HepG2 (cell line): Measurements from ENCODE around the gene LTK. TPM values are rescaled to one million over a fixed set of nuclear protein-coding genes. Genes with fewer than 3 reads are reported as not detected.
A peak's percentile ranks its signal among the peaks of the same experiment; 100 is the strongest.

ENCODE experiments used
- ARNTL ChIP-seq: sonication (generic); formaldehyde crosslinking; IDR thresholded peaks from 2 replicates; pipeline ENCODE4 v1.4.0; 2020; ENCODE audit warnings: mild to moderate bottlenecking, missing genetic modification reagents
- ATRX ChIP-seq: sonication (generic); formaldehyde crosslinking; IDR thresholded peaks from 2 replicates; pipeline ENCODE4 v1.4.0; 2020; ENCODE audit warnings: missing genetic modification reagents, borderline replicate concordance
- CSRNP2 ChIP-seq: sonication (generic); formaldehyde crosslinking; conservative IDR thresholded peaks from 2 replicates; pipeline ENCODE4 v1.8.0; 2022; ENCODE audit warnings: low read depth, missing genetic modification reagents
- GRHL1 ChIP-seq: sonication (generic); formaldehyde crosslinking; conservative IDR thresholded peaks from 2 replicates; pipeline ENCODE4 v1.8.0; 2022; ENCODE audit warnings: missing genetic modification reagents
- HMGA1 ChIP-seq: sonication (generic); formaldehyde crosslinking; conservative IDR thresholded peaks from 2 replicates; pipeline ENCODE4 v1.4.0; 2020; ENCODE audit warnings: missing genetic modification reagents
- HMGXB3 ChIP-seq: sonication (generic); formaldehyde crosslinking; IDR thresholded peaks from 2 replicates; pipeline ENCODE4 v1.4.0; 2020; ENCODE audit warnings: missing genetic modification reagents, borderline replicate concordance
- MED1 ChIP-seq: sonication (generic); formaldehyde crosslinking; IDR thresholded peaks from 2 replicates; pipeline ENCODE4 v1.4.0; 2020; ENCODE audit warnings: missing genetic modification reagents
- PCBP2 ChIP-seq: fragments of 200-400 bp; formaldehyde crosslinking; optimal IDR thresholded peaks from 2 replicates; pipeline ENCODE3; 2018; ENCODE audit warnings: low read length, low read depth; ENCODE audit not compliant: poor library complexity, severe bottlenecking
- ZBTB7A ChIP-seq: sonication (generic); formaldehyde crosslinking; IDR thresholded peaks from 2 replicates; pipeline ENCODE4 v1.8.0; 2022; ENCODE audit warnings: mild to moderate bottlenecking, missing genetic modification reagents
- ZFP36 ChIP-seq: fragments of 150-350 bp; IDR thresholded peaks from 2 replicates; pipeline ENCODE4 v1.6.1; 2018; ENCODE audit warnings: borderline replicate concordance, low read length, low read depth; ENCODE audit not compliant: partially characterized antibody
- ZMAT3 ChIP-seq: sonication (generic); formaldehyde crosslinking; conservative IDR thresholded peaks from 2 replicates; pipeline ENCODE4 v1.7.0; 2021; ENCODE audit warnings: missing genetic modification reagents
- ZNF577 ChIP-seq: sonication (generic); formaldehyde crosslinking; IDR thresholded peaks from 2 replicates; pipeline ENCODE4 v1.4.0; 2020; ENCODE audit warnings: mild to moderate bottlenecking, low read depth, missing genetic modification reagents, borderline replicate concordance
- ZNF687 ChIP-seq: sonication (generic); formaldehyde crosslinking; IDR thresholded peaks from 2 replicates; pipeline ENCODE4 v1.5.1; 2020; ENCODE audit warnings: mild to moderate bottlenecking, missing genetic modification reagents, moderate library complexity
- ZNF784 ChIP-seq: sonication (generic); formaldehyde crosslinking; IDR thresholded peaks from 2 replicates; pipeline ENCODE4 v1.5.1; 2020; ENCODE audit warnings: missing genetic modification reagents, mild to moderate bottlenecking, borderline replicate concordance
- polyA plus RNA-seq, 8 experiments: library from polyadenylated mRNA; depleted of rRNA in 3 of 8; stranded (reverse) in 7 of 8; unstranded in 1 of 8; fragments of >200 nt; fragmentation: Illumina TruSeq in 4 of 8; extraction: Trizol in 4 of 8; gene quantifications; 2 replicates each; pipeline versions ENCODE4 v1.2.1 to v1.2.3, GENCODE V29; 2011 to 2016; ENCODE audit warnings: low read depth in 4 of 8, missing spikeins in 1 of 8, mixed read lengths in 1 of 8; ENCODE audit not compliant: insufficient read depth in 1 of 8
- total RNA-seq, 5 experiments: library from RNA; depleted of rRNA; stranded (reverse); fragments of >200 nt; fragmentation: Illumina TruSeq; extraction: Trizol; gene quantifications; 2 replicates each; pipeline ENCODE4 v1.2.3, GENCODE V29; 2016; ENCODE audit warnings: low read depth in 1 of 5

LTK gene
- total and polyA plus RNA-seq, 2 of the 13 experiments (the other 11 are each of a cell fraction or from before 2014, with no cell fraction given): 0.01 TPM; not detected in 1

GRCh38 chr15:41517895-41518449, 4.3 kb upstream of the LTK start (continued):
- TF ChIP-seq HMGXB3 (CRISPR knock-in tag) (no peak), ZMAT3 (CRISPR knock-in tag) (0 out of 2 replicates have a peak, but pooled peaks have one; percentile 34), ZNF687 (CRISPR knock-in tag) (peak; percentile 69), ATRX (CRISPR knock-in tag) (no peak), GRHL1 (CRISPR knock-in tag) (no peak), HMGA1 (CRISPR knock-in tag) (no peak), ZNF784 (CRISPR knock-in tag) (no peak), ZBTB7A (CRISPR knock-in tag) (no peak), ZFP36 (no peak), CSRNP2 (CRISPR knock-in tag) (no peak), ARNTL (CRISPR knock-in tag) (no peak), PCBP2 (no peak), ZNF577 (CRISPR knock-in tag) (no peak), MED1 (CRISPR knock-in tag) (no peak)
